ENCODE results near the gene EEF1A1.

DNA sequence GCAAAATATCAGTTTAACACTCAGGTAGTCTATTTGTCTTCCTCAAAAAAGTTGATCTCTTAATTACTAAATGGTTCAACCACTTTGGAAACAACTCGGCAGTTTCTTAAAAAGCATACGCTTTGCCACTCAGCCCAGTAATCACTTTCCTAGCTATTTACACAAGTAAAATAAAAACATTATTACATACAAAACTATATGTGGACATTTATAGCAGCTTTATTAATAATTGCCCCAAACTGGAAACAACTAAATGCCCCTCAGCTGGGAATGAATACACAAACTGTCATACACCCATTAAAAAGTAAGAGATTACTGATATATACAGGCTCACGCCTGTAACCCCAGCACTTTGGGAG is 7.4 kb downstream of the EEF1A1 start:
- TF ChIP-seq, protein P1, sequence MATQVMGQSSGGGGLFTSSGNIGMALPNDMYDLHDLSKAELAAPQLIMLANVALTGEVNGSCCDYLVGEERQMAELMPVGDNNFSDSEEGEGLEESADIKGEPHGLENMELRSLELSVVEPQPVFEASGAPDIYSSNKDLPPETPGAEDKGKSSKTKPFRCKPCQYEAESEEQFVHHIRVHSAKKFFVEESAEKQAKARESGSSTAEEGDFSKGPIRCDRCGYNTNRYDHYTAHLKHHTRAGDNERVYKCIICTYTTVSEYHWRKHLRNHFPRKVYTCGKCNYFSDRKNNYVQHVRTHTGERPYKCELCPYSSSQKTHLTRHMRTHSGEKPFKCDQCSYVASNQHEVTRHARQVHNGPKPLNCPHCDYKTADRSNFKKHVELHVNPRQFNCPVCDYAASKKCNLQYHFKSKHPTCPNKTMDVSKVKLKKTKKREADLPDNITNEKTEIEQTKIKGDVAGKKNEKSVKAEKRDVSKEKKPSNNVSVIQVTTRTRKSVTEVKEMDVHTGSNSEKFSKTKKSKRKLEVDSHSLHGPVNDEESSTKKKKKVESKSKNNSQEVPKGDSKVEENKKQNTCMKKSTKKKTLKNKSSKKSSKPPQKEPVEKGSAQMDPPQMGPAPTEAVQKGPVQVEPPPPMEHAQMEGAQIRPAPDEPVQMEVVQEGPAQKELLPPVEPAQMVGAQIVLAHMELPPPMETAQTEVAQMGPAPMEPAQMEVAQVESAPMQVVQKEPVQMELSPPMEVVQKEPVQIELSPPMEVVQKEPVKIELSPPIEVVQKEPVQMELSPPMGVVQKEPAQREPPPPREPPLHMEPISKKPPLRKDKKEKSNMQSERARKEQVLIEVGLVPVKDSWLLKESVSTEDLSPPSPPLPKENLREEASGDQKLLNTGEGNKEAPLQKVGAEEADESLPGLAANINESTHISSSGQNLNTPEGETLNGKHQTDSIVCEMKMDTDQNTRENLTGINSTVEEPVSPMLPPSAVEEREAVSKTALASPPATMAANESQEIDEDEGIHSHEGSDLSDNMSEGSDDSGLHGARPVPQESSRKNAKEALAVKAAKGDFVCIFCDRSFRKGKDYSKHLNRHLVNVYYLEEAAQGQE (IDR thresholded peaks at IDR 0.05; ENCODE audit: low read depth, low read length) = no peak
- no peak for TF ChIP-seq RFX5 (IDR thresholded peaks at IDR 0.05; ENCODE audit: low read length)
- TF ChIP-seq, protein P2, sequence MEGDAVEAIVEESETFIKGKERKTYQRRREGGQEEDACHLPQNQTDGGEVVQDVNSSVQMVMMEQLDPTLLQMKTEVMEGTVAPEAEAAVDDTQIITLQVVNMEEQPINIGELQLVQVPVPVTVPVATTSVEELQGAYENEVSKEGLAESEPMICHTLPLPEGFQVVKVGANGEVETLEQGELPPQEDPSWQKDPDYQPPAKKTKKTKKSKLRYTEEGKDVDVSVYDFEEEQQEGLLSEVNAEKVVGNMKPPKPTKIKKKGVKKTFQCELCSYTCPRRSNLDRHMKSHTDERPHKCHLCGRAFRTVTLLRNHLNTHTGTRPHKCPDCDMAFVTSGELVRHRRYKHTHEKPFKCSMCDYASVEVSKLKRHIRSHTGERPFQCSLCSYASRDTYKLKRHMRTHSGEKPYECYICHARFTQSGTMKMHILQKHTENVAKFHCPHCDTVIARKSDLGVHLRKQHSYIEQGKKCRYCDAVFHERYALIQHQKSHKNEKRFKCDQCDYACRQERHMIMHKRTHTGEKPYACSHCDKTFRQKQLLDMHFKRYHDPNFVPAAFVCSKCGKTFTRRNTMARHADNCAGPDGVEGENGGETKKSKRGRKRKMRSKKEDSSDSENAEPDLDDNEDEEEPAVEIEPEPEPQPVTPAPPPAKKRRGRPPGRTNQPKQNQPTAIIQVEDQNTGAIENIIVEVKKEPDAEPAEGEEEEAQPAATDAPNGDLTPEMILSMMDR (IDR thresholded peaks at IDR 0.05) = no peak
